HepG2 (cell line): ENCODE results near the gene TPRN. TPM values are rescaled to one million over a fixed set of nuclear protein-coding genes. Genes with fewer than 3 reads are reported as not detected.

ENCODE experiments used
- ATF7 ChIP-seq, 2 experiments: fragments of 450-650 bp in 1 of 2; sonication (generic) in 1 of 2; formaldehyde crosslinking in 1 of 2; IDR thresholded peaks; 2 replicates each; pipeline versions ENCODE4 v1.4.0 to v1.6.1; 2016 to 2020; ENCODE audit warnings: antibody characterized with exemption in 1 of 2, mild to moderate bottlenecking in 1 of 2, missing genetic modification reagents in 1 of 2
- GPBP1L1 ChIP-seq: sonication (generic); formaldehyde crosslinking; IDR thresholded peaks from 2 replicates; pipeline ENCODE4 v1.5.0; 2020; ENCODE audit warnings: mild to moderate bottlenecking, missing genetic modification reagents
- MED1 ChIP-seq: sonication (generic); formaldehyde crosslinking; IDR thresholded peaks from 2 replicates; pipeline ENCODE4 v1.4.0; 2020; ENCODE audit warnings: missing genetic modification reagents
- MEIS2 ChIP-seq: sonication (generic); formaldehyde crosslinking; IDR thresholded peaks from 2 replicates; pipeline ENCODE4 v1.9.0; 2021; ENCODE audit warnings: mild to moderate bottlenecking, missing genetic modification reagents
- NFE2L1 ChIP-seq: sonication (generic); formaldehyde crosslinking; IDR thresholded peaks from 2 replicates; pipeline ENCODE4 v1.4.0; 2020; ENCODE audit warnings: missing genetic modification reagents, mild to moderate bottlenecking, borderline replicate concordance
- PAX8 ChIP-seq: sonication (generic); formaldehyde crosslinking; IDR thresholded peaks from 2 replicates; pipeline ENCODE4 v1.8.0; 2022; ENCODE audit warnings: mild to moderate bottlenecking, missing genetic modification reagents, borderline replicate concordance
- PLSCR1 ChIP-seq: sonication (generic); formaldehyde crosslinking; IDR thresholded peaks from 2 replicates; pipeline ENCODE4 v1.5.0; 2020; ENCODE audit warnings: missing genetic modification reagents, mild to moderate bottlenecking, borderline replicate concordance
- RORA ChIP-seq: sonication (generic); formaldehyde crosslinking; IDR thresholded peaks from 2 replicates; pipeline ENCODE4 v1.5.0; 2020; ENCODE audit warnings: mild to moderate bottlenecking, missing genetic modification reagents, moderate library complexity
- TBX2 ChIP-seq: sonication (generic); formaldehyde crosslinking; IDR thresholded peaks from 2 replicates; pipeline ENCODE4 v1.5.0; 2020; ENCODE audit warnings: missing genetic modification reagents, mild to moderate bottlenecking, borderline replicate concordance
- TFE3 ChIP-seq: IDR thresholded peaks from 2 replicates; pipeline ENCODE4 v1.6.1; 2016
- ZBTB2 ChIP-seq: sonication (generic); formaldehyde crosslinking; IDR thresholded peaks from 2 replicates; pipeline ENCODE4 v1.8.0; 2022; ENCODE audit warnings: low read depth, missing genetic modification reagents
- ZBTB26 ChIP-seq: IDR thresholded peaks from 2 replicates; pipeline ENCODE4 v1.6.1; 2016; ENCODE audit warnings: missing compliant biosample characterization, missing genetic modification reagents, borderline replicate concordance
- ZNF224 ChIP-seq: sonication (generic); formaldehyde crosslinking; IDR thresholded peaks from 2 replicates; pipeline ENCODE4 v1.5.0; 2020; ENCODE audit warnings: mild to moderate bottlenecking, missing genetic modification reagents
- ZNF260 ChIP-seq: sonication (generic); formaldehyde crosslinking; IDR thresholded peaks from 2 replicates; pipeline ENCODE4 v1.4.0; 2020; ENCODE audit warnings: missing genetic modification reagents, low read depth, mild to moderate bottlenecking, borderline replicate concordance
- ZNF263 ChIP-seq: sonication (generic); formaldehyde crosslinking; IDR thresholded peaks from 2 replicates; pipeline ENCODE4 v1.4.0; 2020; ENCODE audit warnings: missing genetic modification reagents
- ZNF362 ChIP-seq: sonication (generic); formaldehyde crosslinking; IDR thresholded peaks from 2 replicates; pipeline ENCODE4 v1.4.0; 2020; ENCODE audit warnings: missing genetic modification reagents, mild to moderate bottlenecking, borderline replicate concordance
- ZNF597 ChIP-seq: sonication (generic); formaldehyde crosslinking; IDR thresholded peaks from 2 replicates; pipeline ENCODE4 v1.5.0; 2020; ENCODE audit warnings: missing genetic modification reagents
- ZNF605 ChIP-seq: sonication (generic); formaldehyde crosslinking; IDR thresholded peaks from 2 replicates; pipeline ENCODE4 v1.8.0; 2022; ENCODE audit warnings: mild to moderate bottlenecking, missing genetic modification reagents
- polyA plus RNA-seq, 8 experiments: library from polyadenylated mRNA; depleted of rRNA in 3 of 8; stranded (reverse) in 7 of 8; unstranded in 1 of 8; fragments of >200 nt; fragmentation: Illumina TruSeq in 4 of 8; extraction: Trizol in 4 of 8; gene quantifications; 2 replicates each; pipeline versions ENCODE4 v1.2.1 to v1.2.3, GENCODE V29; 2011 to 2016; ENCODE audit warnings: low read depth in 4 of 8, missing spikeins in 1 of 8, mixed read lengths in 1 of 8; ENCODE audit not compliant: insufficient read depth in 1 of 8
- total RNA-seq, 5 experiments: library from RNA; depleted of rRNA; stranded (reverse); fragments of >200 nt; fragmentation: Illumina TruSeq; extraction: Trizol; gene quantifications; 2 replicates each; pipeline ENCODE4 v1.2.3, GENCODE V29; 2016; ENCODE audit warnings: low read depth in 1 of 5

The TPRN gene
- total and polyA plus RNA-seq, 2 of the 13 experiments (the other 11 are each of a cell fraction or from before 2014, with no cell fraction given), result 10.1 to 19.2 TPM

- peak; percentile 92; the same call in 1 of the 2 replicates for TF ChIP-seq ZBTB2 (CRISPR knock-in tag)
- no peak for TF ChIP-seq PAX8 (CRISPR knock-in tag)
- TF ChIP-seq ZNF260 (CRISPR knock-in tag), result no peak
- peak; percentile 79; the same call in 1 of the 2 replicates for TF ChIP-seq ZNF605
- TF ChIP-seq ZNF362 (CRISPR knock-in tag), result no peak
- peak; percentile 41; the same call in 1 of the 2 replicates for TF ChIP-seq ATF7 (IDR thresholded peaks at IDR 0.05)
- TF ChIP-seq ATF7 (CRISPR knock-in tag; IDR thresholded peaks at IDR 0.05), result no peak; the same call in 1 of the 2 replicates
- no peak for TF ChIP-seq NFE2L1 (CRISPR knock-in tag)
- TF ChIP-seq MED1 (CRISPR knock-in tag), result peak; percentile 80
- TF ChIP-seq ZBTB26 (CRISPR knock-in tag), result peak; percentile 55; the same call in 1 of the 2 replicates
- peak; percentile 84; the same call in 1 of the 2 replicates for TF ChIP-seq TBX2 (CRISPR knock-in tag)
- no peak for TF ChIP-seq RORA (CRISPR knock-in tag)
- TF ChIP-seq GPBP1L1 (CRISPR knock-in tag), result no peak
- peak; percentile 84; the same call in 1 of the 2 replicates for TF ChIP-seq ZNF597 (CRISPR knock-in tag)
- TF ChIP-seq PLSCR1 (CRISPR knock-in tag), result no peak
- TF ChIP-seq TFE3 (CRISPR knock-in tag), result peak; percentile 75
- TF ChIP-seq ZNF263 (CRISPR knock-in tag), result peak; percentile 98
- TF ChIP-seq MEIS2, result no peak
- TF ChIP-seq ZNF224 (CRISPR knock-in tag), result peak; percentile 68; the same call in 1 of the 2 replicates
Measured at GRCh38 chr9:137188490-137189296, 11.8 kb downstream of the TPRN start, which contains the start of the genes ANAPC2 and SSNA1 (continued).
